Measurements from ENCODE around the gene CLDN10.

Gene CLDN10

DNA sequence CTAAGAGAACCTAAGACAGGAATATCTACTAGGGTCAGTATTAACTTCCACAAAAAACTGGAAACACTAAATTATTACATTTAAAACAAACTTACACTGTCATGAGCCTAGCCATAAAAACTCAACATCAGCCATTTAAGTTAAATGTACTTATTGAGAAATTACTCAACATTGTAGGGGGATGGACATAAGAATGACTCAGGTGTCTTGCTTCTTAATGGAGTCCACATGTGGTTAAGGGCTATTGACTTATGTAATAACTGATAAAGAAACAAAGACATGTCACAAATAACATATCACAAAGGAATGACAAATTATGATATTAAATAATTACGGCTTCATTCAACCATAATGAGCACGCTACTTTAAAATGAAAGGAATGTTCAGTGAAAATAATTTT, 36.2 kb downstream of the CLDN10 start:
- TF ChIP-seq, protein P1, sequence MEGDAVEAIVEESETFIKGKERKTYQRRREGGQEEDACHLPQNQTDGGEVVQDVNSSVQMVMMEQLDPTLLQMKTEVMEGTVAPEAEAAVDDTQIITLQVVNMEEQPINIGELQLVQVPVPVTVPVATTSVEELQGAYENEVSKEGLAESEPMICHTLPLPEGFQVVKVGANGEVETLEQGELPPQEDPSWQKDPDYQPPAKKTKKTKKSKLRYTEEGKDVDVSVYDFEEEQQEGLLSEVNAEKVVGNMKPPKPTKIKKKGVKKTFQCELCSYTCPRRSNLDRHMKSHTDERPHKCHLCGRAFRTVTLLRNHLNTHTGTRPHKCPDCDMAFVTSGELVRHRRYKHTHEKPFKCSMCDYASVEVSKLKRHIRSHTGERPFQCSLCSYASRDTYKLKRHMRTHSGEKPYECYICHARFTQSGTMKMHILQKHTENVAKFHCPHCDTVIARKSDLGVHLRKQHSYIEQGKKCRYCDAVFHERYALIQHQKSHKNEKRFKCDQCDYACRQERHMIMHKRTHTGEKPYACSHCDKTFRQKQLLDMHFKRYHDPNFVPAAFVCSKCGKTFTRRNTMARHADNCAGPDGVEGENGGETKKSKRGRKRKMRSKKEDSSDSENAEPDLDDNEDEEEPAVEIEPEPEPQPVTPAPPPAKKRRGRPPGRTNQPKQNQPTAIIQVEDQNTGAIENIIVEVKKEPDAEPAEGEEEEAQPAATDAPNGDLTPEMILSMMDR (conservative IDR thresholded peaks at IDR 0.05; ENCODE audit: low read depth, low read length), result no peak
- DNase-seq (ENCODE audit: low read depth), result peak; percentile 30
- no peak overlapping the region for H3K4me3 ChIP-seq (ENCODE audit: low read depth, low read length)

DNA sequence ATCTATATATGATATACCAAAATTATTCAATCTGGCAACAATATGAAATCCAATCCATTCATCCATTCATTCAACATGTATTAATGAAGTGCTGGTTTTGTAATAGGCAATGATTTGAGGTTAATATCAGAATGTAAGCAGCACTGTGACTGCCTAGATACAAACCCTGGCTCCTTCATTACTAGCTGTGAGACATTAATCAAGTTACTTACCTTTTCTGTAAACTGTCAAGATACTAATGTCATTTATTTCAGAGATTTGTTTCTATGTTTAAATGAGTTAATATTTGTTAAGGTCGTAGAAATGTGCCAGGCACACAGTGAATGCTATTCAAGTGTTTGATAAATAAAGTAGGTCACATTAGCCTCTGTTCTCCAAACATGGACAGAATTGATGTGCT, 40.9 kb downstream of the CLDN10 start:
- no peak for DNase-seq (ENCODE audit: low read depth)

DNA sequence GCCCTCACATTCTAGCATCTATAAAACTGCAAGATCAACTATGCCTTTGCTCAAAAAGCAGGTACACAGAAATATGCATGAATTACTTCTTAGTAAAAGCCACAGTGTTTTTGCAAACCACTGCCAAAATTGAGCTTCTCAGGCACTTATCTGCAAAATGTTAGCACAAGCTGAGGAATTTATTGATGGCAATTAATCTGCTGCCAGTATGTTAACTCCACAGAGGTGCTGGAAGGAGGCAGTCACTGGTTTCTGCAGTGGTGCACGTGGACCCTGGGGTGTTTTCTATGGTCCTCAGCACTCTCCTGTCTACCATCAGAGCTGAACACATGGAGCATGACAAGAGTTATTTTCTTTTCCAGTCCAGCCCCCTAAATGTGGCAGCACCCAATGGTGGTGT, 44.2 kb downstream of the CLDN10 start:
- TF ChIP-seq, protein P1 (conservative IDR thresholded peaks at IDR 0.05; ENCODE audit: low read depth, low read length), result no peak
- DNase-seq (ENCODE audit: low read depth), result no peak

More for the DNA sequence above, 40.9 kb downstream of the CLDN10 start:
- TF ChIP-seq, protein P1 (conservative IDR thresholded peaks at IDR 0.05; ENCODE audit: low read depth, low read length), result no peak
- H3K4me3 ChIP-seq (ENCODE audit: low read depth, low read length), result no peak overlapping the region

DNA sequence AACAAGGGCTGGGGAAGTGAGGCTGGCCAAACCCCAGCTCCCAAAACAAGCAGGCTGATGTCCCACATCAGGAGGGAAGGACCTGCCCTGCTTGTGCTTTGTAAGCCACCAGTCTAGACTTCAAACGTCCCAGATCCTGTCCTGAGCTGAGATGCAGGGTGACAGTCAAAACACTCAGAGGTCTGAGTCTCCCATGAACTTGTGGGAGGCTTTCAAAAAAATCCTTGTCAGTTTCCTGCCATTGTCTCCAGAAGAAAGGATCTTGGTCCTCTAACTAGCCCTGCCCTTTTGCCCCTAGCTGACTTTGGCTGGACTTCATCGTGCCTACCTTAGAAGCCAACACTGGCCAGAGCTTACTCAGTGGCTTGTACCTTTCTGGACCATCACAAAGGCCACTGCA, 48.7 kb downstream of the CLDN10 start:
- no peak overlapping the region for H3K4me3 ChIP-seq (ENCODE audit: low read depth, low read length)
- no peak for DNase-seq (ENCODE audit: low read depth)

More for the DNA sequence above, 44.2 kb downstream of the CLDN10 start:
- no peak overlapping the region for H3K4me3 ChIP-seq (ENCODE audit: low read depth, low read length)

DNA sequence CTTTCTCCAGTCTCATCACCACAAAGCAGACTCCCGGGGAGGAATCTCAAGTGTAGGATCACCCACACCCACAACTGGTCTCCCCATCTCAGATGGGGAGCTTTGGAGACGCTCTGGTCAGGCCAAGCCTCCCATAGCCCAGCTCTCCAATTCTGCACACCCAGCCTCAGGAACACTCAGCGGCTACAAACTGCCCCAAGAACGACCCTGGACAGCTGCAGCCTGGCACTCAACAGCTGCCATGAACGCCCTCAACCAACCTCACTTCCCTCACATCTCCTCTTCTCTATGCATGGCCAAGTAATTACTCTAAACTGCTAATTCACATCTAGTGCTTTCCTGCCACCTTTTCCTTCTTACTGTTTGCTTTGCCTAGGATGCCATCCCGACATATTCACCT, 49.4 kb downstream of the CLDN10 start:
- no peak for DNase-seq (ENCODE audit: low read depth)
- no peak overlapping the region for H3K4me3 ChIP-seq (ENCODE audit: low read depth, low read length)
- TF ChIP-seq, protein P1 (conservative IDR thresholded peaks at IDR 0.05; ENCODE audit: low read depth, low read length), result no peak

More for the DNA sequence above, 48.7 kb downstream of the CLDN10 start:
- TF ChIP-seq, protein P1 (conservative IDR thresholded peaks at IDR 0.05; ENCODE audit: low read depth, low read length), result no peak

DNA sequence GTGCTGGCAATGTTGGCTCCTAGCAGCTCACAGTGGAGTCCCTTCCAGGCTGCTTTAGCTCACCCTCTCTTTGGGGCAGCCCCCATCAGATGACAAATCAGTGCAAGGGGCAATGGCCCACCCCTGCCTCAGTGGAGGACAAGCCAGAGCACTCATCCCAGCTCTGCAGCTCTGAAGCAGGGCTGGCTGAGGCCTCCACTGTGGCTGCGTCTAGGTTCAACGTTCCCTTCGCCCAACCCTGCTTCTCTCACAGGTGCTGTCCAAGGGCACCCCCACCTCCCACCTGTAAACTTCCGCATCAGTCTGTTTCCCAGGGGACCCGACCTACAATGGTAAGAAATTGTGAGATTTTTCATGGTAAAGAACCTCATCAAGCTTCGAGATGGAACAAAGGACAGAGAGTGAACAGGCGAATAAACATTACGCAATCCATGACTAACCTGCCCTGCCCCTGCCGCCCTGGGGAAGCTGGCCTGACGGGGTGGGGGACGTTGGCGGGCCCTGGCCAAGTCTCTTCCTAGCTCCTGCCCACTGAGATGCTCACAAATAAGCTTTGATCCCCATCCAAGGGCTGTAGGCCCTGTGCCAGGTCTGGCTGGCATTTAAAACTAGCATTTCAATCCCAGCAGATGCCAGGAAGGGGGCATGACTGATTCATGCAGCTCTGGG, 51.5 kb downstream of the CLDN10 start:
- TF ChIP-seq, protein P1 (conservative IDR thresholded peaks at IDR 0.05; ENCODE audit: low read depth, low read length), result no peak
- DNase-seq (ENCODE audit: low read depth), result peak; percentile 65
- H3K4me3 ChIP-seq (ENCODE audit: low read depth, low read length), result no peak overlapping the region

DNA sequence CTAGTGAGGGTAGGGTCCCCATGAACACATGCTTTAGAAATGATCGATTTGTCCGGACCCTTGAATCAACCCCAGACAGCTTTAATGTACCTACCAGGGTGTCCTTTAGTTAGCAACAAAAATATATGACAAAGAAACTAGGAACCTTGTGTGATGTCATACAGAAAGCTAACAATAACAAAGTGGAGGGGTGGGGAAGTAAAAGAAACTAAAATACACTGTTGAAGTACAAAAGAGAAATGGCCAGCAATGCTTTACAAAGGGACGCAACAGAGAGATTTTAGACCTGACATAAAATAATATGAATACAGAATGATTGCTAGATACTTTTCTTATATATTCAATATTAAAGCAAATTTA, 52.0 kb downstream of the CLDN10 start:
- TF ChIP-seq, protein P1 (conservative IDR thresholded peaks at IDR 0.05; ENCODE audit: low read depth, low read length), result no peak
- DNase-seq (ENCODE audit: low read depth), result peak; percentile 28

More for the DNA sequence above, 52.0 kb downstream of the CLDN10 start:
- H3K4me3 ChIP-seq (ENCODE audit: low read depth, low read length), result no peak overlapping the region
